B cell (primary cell): ENCODE data around the gene SELENOF. TPM values are rescaled to one million over a fixed set of nuclear protein-coding genes. Genes with fewer than 3 reads are reported as not detected.

Experiments used
- ATAC-seq: fragments of 200-7000 bp; cut with Tn5 transposase; one replicate; pipeline ENCODE4 v1.10.0; 2021; ENCODE audit warnings: low read depth, mild to moderate bottlenecking, moderate number of reproducible peaks, moderate library complexity
- CTCF ChIA-PET: fragments of 350-600 bp; sonication (Branson Sonifier 250); formaldehyde crosslinking; loops from one replicate; lab custom pipeline; 2021; ENCODE audit warnings: antibody characterized with exemption, inconsistent platforms; lab: Charles Lee
- POLR2A ChIA-PET: fragments of 350-600 bp; sonication (Branson Sonifier 250); formaldehyde crosslinking; loops from one replicate; lab custom pipeline; 2021; ENCODE audit warnings: antibody characterized with exemption; lab: Charles Lee
- DNase-seq: peaks from one replicate; pipeline ENCODE4 v3.0.0; 2013
- H2AFZ ChIP-seq: 2 replicates; pipeline ENCODE4 v1.6.1; 2012; ENCODE audit warnings: mild to moderate bottlenecking, low read depth, low read length; ENCODE audit not compliant: insufficient read depth, poor library complexity, severe bottlenecking
- H3K27ac ChIP-seq, 2 donors: 1 replicate in 1 of 2; 2 replicates in 1 of 2; pipeline ENCODE4 v1.5.1; 2012 to 2013; ENCODE audit warnings: low read length in 2 of 2, mild to moderate bottlenecking in 2 of 2, moderate library complexity in 1 of 2
- H3K27me3 ChIP-seq, 4 experiments: fragments of 200-600 bp in 1 of 4; sonication (generic) in 1 of 4; replicated peaks in 1 of 4; 1 replicate in 2 of 4; 2 replicates in 2 of 4; pipeline versions ENCODE4 v1.6.1 to v1.7.0; 2013 to 2016; ENCODE audit warnings: low read length in 3 of 4, mild to moderate bottlenecking in 2 of 4, mixed read lengths in 1 of 4, moderate library complexity in 1 of 4; ENCODE audit not compliant: insufficient read depth in 4 of 4, control insufficient read depth in 3 of 4; ENCODE audit errors: control extremely low read depth in 1 of 4
- H3K36me3 ChIP-seq, 2 experiments: replicated peaks in 1 of 2; 1 replicate in 1 of 2; 2 replicates in 1 of 2; pipeline versions ENCODE4 v1.6.1 to v1.7.1; 2013; ENCODE audit warnings: low read length in 1 of 2; ENCODE audit not compliant: insufficient read depth in 2 of 2, control insufficient read depth in 1 of 2; ENCODE audit errors: control extremely low read depth in 1 of 2, extremely low read depth in 1 of 2
- H3K4me1 ChIP-seq, 2 donors: fragments of 200-600 bp in 1 of 2; sonication (generic) in 1 of 2; 1 replicate in 1 of 2; 2 replicates in 1 of 2; pipeline versions ENCODE4 v1.5.1 to v1.6.1; 2013 to 2017; ENCODE audit warnings: low read length in 2 of 2; ENCODE audit not compliant: control insufficient read depth in 2 of 2, insufficient read depth in 2 of 2
- H3K4me2 ChIP-seq: replicated peaks from 2 replicates; pipeline ENCODE3; 2012; ENCODE audit warnings: mild to moderate bottlenecking, low read depth, low read length; ENCODE audit not compliant: poor library complexity, severe bottlenecking
- H3K4me3 ChIP-seq, 5 experiments: fragments of 200-600 bp in 1 of 5; sonication (generic) in 1 of 5; 1 replicate in 3 of 5; 2 replicates in 2 of 5; pipeline versions ENCODE4 v1.5.1 to v1.7.0; 2011 to 2016; ENCODE audit warnings: low read length in 4 of 5, mild to moderate bottlenecking in 4 of 5, low read depth in 2 of 5, control low read depth in 1 of 5, moderate library complexity in 1 of 5; ENCODE audit not compliant: insufficient read depth in 1 of 5; ENCODE audit errors: control extremely low read depth in 1 of 5, extremely low read depth in 1 of 5
- H3K79me2 ChIP-seq: fragments of 200-600 bp; sonication (generic); one replicate; pipeline ENCODE4 v1.6.0; 2016; ENCODE audit warnings: low read length; ENCODE audit not compliant: control insufficient read depth, insufficient read depth
- H3K9ac ChIP-seq: fragments of 200-600 bp; sonication (generic); 2 replicates; pipeline ENCODE4 v1.6.1; 2017; ENCODE audit warnings: mild to moderate bottlenecking, low read length, moderate library complexity
- H3K9me3 ChIP-seq, 3 donors: one replicate each; pipeline versions ENCODE4 v1.6.1 to v1.7.1; 2013; ENCODE audit warnings: low read length in 2 of 3; ENCODE audit not compliant: control insufficient read depth in 2 of 3, insufficient read depth in 1 of 3; ENCODE audit errors: control extremely low read depth in 1 of 3
- H4K20me1 ChIP-seq: 2 replicates; pipeline ENCODE4 v1.6.0; 2012; ENCODE audit warnings: mild to moderate bottlenecking, low read length; ENCODE audit not compliant: insufficient read depth, control insufficient read depth, poor library complexity, severe bottlenecking
- H3K27ac Mint-ChIP-seq: one replicate; pipeline ENCODE4 v1.8.0; 2021; ENCODE audit warnings: mixed read lengths
- H3K27me3 Mint-ChIP-seq: one replicate; pipeline ENCODE4 v1.8.0; 2021; ENCODE audit warnings: mixed read lengths
- H3K4me1 Mint-ChIP-seq: one replicate; pipeline ENCODE4 v1.8.0; 2021; ENCODE audit warnings: mixed read lengths
- H3K4me3 Mint-ChIP-seq: one replicate; pipeline ENCODE4 v1.8.0; 2021; ENCODE audit warnings: mixed read lengths
- H3K9me3 Mint-ChIP-seq: one replicate; pipeline ENCODE4 v1.8.0; 2022; ENCODE audit warnings: mixed read lengths; ENCODE audit not compliant: insufficient read depth
- CTCF ChIP-seq: fragments of 200-600 bp; IDR thresholded peaks from one replicate; pipeline ENCODE4 v1.8.0; 2022; ENCODE audit warnings: antibody characterized with exemption, mild to moderate bottlenecking
- EZH2 ChIP-seq: IDR thresholded peaks from 2 replicates; pipeline ENCODE4 v1.6.1; 2012; ENCODE audit warnings: borderline replicate concordance, low read depth, mild to moderate bottlenecking, moderate library complexity, low read length; ENCODE audit not compliant: insufficient read depth, poor library complexity, severe bottlenecking
- WGBS: methylation state at CpG from one replicate; pipeline ENCODE4 v1.1.5; 2013; ENCODE audit warnings: missing lambda C conversion rate; ENCODE audit not compliant: insufficient coverage; 5-methylcytosine and 5-hydroxymethylcytosine counted together
- intact Hi-C: fragments of 100-400 bp; cut with micrococcal nuclease; formaldehyde crosslinking; loops from one replicate; pipeline ENCODE4 v1.10.0; 2022
- polyA plus RNA-seq: library from polyadenylated mRNA; depleted of rRNA; stranded (reverse); fragments of >200 nt; gene quantifications from 2 replicates; pipeline ENCODE4 v1.2.3, GENCODE V29; 2012
- total RNA-seq, 2 donors: library from RNA; stranded (reverse); fragments of 120-200 nt in 1 of 2; gene quantifications; 1 replicate in 1 of 2; 2 replicates in 1 of 2; pipeline versions ENCODE4 v1.2.3 to v1.2.4, GENCODE V29; 2013 to 2022

The SELENOF gene
- total and polyA plus RNA-seq, 2 donors (not counting 1 experiment from before 2014, with no cell fraction given): 113 to 185 TPM

- CTCF ChIA-PET: interaction anchor here (1.2 to 1.5 kb wide), 2 partner anchors 55 to 64 kb away, joined by 3 to 5 read pairs; no protein-coding TSS in a partner anchor
- Mint-ChIP-seq H3K27me3 (no peaks in the 10 kb centered on the region), H3K9me3 (no peaks in the 10 kb centered on the region), H3K27ac (no peak overlapping the region), H3K4me1 (peaks cover 25% of the 10 kb centered on the region), H3K4me3 (no peak overlapping the region)
- Histone ChIP-seq H3K27me3 (no peaks in the 10 kb centered on the region), H3K9me3 (peaks cover 0 to 5% (median 0%) of the 10 kb centered on the region in 3 donors), H3K9ac (no peak overlapping the region), H3K4me3 (no peak overlapping the region), H3K27ac (no peak overlapping the region), H3K36me3 (peaks cover 3 to 16% of the 10 kb centered on the region in 2 experiments), H3K79me2 (peaks cover 80% of the 10 kb centered on the region), H3K4me2 (no peak overlapping the region), H3K4me1 (no peaks in the 10 kb centered on the region), H2AFZ (no peak overlapping the region), H4K20me1 (peaks cover 65% of the 10 kb centered on the region)
- WGBS: 83% methylated on average over 2 of the region's 5 CpGs
- POLR2A ChIA-PET: no interaction called here
- no peak for ATAC-seq
- TF ChIP-seq CTCF (no peak), EZH2 (no peak)
- intact Hi-C loops: no loop called here
- no peak for DNase-seq
These were observed 25.6 kb downstream of the SELENOF start for GRCh38 chr1:86888327-86888726.

GRCh38 chr1:86887479-86888162 lies 26.3 kb downstream of the SELENOF start:
- H3K27ac Mint-ChIP-seq: no peak overlapping the region
- no peak for TF ChIP-seq CTCF
- ChIA-PET CTCF (interaction anchor here (1.2 kb wide), 1 partner anchor 63 kb away, joined by 3 read pairs; no protein-coding TSS in a partner anchor), POLR2A (no interaction called here)
- Histone ChIP-seq H3K9ac (no peak overlapping the region), H3K4me2 (no peak overlapping the region), H3K9me3 (peaks cover 0 to 5% (median 0%) of the 10 kb centered on the region in 3 donors), H3K4me1 (no peaks in the 10 kb centered on the region), H3K27me3 (no peaks in the 10 kb centered on the region), H4K20me1 (peaks cover 65% of the 10 kb centered on the region), H3K4me3 (no peak overlapping the region), H3K79me2 (peaks cover 78% of the 10 kb centered on the region), H2AFZ (no peak overlapping the region), H3K36me3 (peaks cover 3 to 14% of the 10 kb centered on the region in 2 experiments), H3K27ac (peak overlapping the region in 1 of 2 donors; percentile 48)
- no peaks in the 10 kb centered on the region for H3K9me3 Mint-ChIP-seq
- no peaks in the 10 kb centered on the region for H3K27me3 Mint-ChIP-seq
- ATAC-seq (no peak), DNase-seq (no peak)
- peaks cover 26% of the 10 kb centered on the region for H3K4me1 Mint-ChIP-seq
- intact Hi-C loops: no loop called here
- H3K4me3 Mint-ChIP-seq: no peak overlapping the region
- WGBS: 97% methylated on average over 4 of the region's 5 CpGs
